CD4-positive, alpha-beta T cell treated with Interleukin-10 for 1 hour (primary cell): ENCODE measurements around the gene MROH7.

Source experiments
- DNase-seq: peaks from one replicate; pipeline ENCODE4 v3.0.0-alpha.2; 2020

Gene MROH7

DNA sequence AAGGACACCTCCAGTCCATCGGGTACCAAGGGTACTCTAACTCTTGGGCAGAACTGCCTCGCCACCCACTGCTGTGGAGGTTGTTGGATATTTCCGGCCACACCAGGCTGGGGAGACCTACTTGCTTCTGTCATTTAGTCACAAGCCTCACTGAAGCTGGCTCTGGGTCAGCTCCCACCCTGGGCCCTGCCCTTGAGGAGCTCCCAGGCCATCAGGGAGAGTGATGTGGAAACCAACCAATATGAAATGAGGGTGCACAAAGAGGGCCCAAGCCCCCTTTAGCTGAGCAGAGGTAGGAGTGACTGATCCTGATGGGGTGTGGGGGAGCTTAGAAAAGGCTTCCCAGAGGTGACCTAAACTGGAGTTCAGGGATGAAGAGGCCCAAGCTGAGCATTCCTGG lies 103.1 kb downstream of the MROH7 start:
- no peak for DNase-seq

DNA sequence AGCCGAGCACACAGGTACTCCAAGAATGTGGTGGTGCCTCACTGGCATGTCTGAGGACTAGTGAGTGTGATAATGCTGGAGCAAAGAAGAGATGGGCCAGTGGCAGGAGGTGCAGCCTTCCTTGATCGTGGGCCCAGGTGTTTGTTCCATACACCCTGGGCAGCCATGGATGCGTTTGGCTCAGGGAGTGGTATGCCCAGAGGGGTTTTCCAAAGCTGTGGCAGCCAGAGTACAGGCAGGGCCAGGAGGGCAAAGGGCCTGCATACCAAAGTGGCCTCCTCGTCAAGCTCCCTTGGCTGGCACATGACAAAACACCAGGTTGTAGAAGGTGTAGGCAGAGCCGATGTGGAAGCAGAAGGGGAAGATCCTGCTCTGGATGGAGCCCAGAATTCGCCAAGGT lies 103.7 kb downstream of the MROH7 start:
- no peak for DNase-seq

- no peak for DNase-seq
Observed at GRCh38 chr1:54745864-54746263, 104.3 kb downstream of the MROH7 start.

DNA sequence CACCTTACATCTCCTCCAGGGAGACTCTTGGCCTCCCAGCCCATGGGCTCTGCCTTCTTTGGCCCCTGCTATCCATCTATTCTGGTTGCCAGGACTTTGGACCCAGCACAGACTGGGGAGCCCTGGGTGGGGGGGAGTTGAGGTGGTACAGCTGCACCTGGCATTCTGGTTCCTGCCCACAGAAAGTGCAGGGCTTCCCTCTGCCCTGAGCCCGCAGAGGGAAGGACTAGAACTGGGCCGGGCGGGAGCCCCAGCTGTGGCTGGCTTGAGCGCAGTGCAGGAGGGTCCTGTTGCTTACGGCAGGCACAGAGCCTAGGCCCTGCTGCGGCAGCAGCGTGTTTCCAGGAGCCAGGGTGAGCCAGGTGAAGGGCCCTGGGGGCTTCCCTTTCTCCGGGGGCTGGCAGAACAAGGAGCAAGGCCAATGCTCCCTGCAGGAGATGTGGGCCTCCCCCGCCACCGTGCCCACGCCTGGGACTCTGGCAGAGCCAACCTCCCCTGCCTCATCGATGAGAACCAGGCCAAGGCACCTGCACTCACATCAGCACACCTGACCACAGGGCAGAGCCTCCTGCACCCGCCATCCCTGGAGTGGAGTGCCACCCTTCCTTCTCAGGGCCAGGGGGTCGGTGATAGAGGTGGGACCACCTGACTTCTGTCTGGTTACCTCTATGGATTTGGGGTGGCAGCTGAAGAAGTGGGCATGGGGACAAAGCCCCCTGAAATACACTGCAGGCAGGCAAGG lies 106.7 kb downstream of the MROH7 start:
- no peak for DNase-seq

GRCh38 chr1:54750596-54750995 lies 109.0 kb downstream of the MROH7 start:
- DNase-seq = no peak

- DNase-seq = no peak
Observed at GRCh38 chr1:54751426-54751825, 109.8 kb downstream of the MROH7 start.

DNA sequence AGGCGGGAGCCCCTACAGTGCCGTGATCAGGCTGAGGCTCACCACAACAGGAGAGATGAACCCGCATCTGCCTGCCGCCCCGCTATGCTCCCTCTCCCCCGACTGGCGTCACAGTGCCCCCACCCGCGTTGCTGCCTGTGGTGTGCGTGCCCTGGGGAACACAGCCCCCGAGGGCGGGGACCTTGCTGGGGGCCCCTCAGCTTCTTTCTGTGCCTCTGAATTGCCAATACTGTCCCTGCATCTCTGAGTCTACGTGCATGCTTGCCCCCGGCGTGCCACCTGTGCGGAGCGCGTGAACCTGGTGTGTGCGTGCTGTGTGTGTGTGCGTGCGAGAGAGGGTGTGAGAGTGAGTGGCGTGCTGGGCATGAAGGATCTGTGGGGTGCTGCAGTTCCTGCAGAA lies 112.5 kb downstream of the MROH7 start:
- DNase-seq = no peak

DNA sequence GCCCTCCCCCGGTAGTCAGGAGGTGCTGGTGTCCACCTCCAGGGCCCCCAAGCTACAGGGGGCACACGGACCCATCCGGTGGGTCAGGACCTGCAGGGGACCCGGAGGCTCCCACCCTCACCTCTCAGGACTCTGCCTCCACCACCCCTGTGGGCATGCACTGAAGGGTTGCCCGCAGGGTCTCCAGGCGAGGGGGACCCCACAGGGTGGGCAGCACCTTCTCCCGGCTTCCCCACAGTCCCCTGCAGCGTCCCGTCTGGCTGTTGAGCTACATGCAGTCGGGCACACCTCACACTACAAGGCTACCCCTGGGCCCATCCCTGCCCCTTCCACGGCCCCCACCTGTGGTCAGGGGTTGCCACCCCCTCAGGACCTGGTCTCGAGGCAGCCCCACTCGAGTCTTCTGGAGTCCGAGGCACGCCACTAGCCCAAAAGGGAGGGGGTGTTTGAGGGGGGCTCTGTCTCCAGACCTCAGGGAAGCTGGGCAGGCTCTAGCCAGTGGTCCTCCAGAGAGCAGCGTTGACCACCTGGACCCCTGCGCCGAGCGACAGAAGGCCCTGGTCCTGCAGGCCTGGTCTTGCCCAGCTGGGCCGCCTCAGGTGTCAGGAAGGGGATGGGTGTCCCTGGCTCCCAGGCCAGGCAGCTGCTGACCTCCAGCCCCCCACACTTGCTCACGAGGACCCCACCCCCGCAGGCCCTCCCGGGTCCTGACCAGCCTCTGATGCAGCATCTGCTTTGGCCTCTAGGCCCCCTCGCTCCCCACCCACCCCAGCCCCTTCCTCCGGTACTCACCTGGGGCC lies 113.1 kb downstream of the MROH7 start:
- DNase-seq = no peak

DNA sequence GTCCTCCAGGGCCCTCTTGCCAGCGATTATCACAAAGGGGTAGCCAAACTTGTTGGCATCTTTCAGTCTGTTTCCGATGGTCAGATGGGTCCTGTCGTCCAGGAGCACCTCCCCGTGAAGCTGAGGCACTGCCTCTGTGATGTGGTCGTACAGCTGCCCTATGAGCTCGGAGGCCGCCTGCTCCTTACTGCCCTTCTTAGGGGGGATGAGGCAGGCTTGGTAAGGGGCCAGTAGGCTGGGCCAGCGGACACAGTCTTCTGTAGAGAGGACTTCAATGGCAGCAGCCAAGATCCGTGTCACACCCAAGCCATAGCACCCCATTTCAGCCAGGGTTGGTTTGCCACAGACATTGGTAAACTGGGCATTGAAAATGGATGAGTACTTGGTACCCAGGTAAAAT lies 116.2 kb downstream of the MROH7 start:
- no peak for DNase-seq

GRCh38 chr1:54758678-54759348 lies 117.2 kb downstream of the MROH7 start:
- no peak for DNase-seq
